NB4 (cell line): ENCODE measurements around the gene MAP3K13.

Source experiments
- DNase-seq: peaks from one replicate; pipeline ENCODE4 v3.0.0; 2010; ENCODE audit warnings: low read depth
- H3K4me3 ChIP-seq: one replicate; pipeline ENCODE4 v1.5.1; 2011; ENCODE audit warnings: mild to moderate bottlenecking, low read depth, low read length, moderate library complexity
- MYC ChIP-seq: IDR thresholded peaks from 2 replicates; pipeline ENCODE4 v1.6.1; 2011; ENCODE audit warnings: low read depth, low read length
- POLR2A ChIP-seq: IDR thresholded peaks from 2 replicates; pipeline ENCODE4 v1.6.1; 2011; ENCODE audit warnings: mild to moderate bottlenecking; ENCODE audit not compliant: insufficient read length; ENCODE audit errors: extremely low read depth
- TF ChIP-seq, protein P1 (sequence below): IDR thresholded peaks from 2 replicates; pipeline ENCODE4 v1.6.1; 2011; ENCODE audit warnings: low read depth, low read length
- TF ChIP-seq, protein P2 (sequence below): IDR thresholded peaks from one replicate; pipeline ENCODE4 v1.5.1; 2012; ENCODE audit warnings: low read depth, low read length

MAP3K13 gene

DNA sequence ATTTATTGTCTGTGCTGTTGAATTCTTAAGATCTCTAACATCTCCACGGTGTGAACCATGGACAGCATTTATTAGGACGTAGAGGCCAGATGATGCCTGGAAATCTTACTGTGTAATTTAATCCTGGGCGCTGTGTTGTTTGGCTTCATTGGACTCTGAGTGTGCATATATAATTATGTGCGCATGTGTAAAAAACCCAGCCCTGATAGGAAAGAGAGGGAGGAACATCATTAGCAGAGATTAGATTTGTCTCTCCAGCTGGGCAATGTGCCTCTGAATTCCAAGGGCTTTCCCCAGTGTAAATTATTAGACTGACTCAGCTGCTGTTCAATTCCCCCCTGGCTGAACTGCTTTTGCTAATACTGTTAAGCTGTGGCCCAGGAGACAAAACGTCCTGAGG, 39.6 kb downstream of the MAP3K13 start:
- DNase-seq = no peak
- TF ChIP-seq, protein P1, sequence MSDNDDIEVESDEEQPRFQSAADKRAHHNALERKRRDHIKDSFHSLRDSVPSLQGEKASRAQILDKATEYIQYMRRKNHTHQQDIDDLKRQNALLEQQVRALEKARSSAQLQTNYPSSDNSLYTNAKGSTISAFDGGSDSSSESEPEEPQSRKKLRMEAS = no peak
- TF ChIP-seq POLR2A (no peak), MYC (no peak)
- TF ChIP-seq, protein P2, sequence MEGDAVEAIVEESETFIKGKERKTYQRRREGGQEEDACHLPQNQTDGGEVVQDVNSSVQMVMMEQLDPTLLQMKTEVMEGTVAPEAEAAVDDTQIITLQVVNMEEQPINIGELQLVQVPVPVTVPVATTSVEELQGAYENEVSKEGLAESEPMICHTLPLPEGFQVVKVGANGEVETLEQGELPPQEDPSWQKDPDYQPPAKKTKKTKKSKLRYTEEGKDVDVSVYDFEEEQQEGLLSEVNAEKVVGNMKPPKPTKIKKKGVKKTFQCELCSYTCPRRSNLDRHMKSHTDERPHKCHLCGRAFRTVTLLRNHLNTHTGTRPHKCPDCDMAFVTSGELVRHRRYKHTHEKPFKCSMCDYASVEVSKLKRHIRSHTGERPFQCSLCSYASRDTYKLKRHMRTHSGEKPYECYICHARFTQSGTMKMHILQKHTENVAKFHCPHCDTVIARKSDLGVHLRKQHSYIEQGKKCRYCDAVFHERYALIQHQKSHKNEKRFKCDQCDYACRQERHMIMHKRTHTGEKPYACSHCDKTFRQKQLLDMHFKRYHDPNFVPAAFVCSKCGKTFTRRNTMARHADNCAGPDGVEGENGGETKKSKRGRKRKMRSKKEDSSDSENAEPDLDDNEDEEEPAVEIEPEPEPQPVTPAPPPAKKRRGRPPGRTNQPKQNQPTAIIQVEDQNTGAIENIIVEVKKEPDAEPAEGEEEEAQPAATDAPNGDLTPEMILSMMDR = no peak
- H3K4me3 ChIP-seq = no peak overlapping the region

DNA sequence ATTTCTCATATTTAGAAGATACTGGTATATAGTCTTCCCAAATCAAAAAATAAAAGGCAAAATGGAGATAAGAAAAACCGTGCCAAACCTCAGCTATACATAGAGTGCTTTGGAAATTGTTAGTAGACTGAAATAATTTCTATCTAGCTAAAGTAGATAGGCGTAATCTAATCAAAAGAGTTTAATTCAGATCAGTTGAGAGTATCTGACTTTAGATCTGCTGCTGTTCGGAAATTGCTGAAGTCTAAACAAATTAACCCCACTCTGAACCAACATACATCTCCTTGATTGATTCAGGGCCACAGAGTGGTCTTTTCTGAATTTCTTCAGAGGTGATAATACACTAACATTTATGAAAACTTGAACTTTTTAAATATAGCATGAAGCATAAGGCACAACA, 40.1 kb downstream of the MAP3K13 start:
- no peak for DNase-seq
- H3K4me3 ChIP-seq = no peak overlapping the region
- TF ChIP-seq, protein P1 = no peak
- TF ChIP-seq MYC (no peak), POLR2A (no peak)
- TF ChIP-seq, protein P2 = no peak

DNA sequence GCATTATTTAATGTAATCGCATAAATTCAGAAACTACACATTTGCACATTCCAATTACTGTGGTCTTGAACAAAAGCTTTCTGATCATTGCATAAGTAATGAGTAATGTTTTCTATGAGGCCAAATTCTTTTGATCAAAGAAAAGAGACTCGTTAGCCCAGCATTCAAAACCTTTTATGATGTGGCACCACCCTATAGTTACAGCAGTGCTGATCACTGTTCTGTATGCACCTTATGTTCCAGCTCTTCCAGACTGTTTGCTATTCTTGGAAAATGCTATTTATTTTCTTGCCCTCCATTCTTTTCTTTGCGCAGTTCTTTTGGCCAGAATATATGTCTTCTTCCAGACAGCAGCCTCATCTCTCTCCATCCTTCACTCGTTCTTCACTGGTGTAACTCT, 42.3 kb downstream of the MAP3K13 start:
- no peak for TF ChIP-seq MYC
- TF ChIP-seq, protein P1 = no peak
- TF ChIP-seq POLR2A = no peak
- TF ChIP-seq, protein P2 = no peak
- DNase-seq = no peak
- no peak overlapping the region for H3K4me3 ChIP-seq

DNA sequence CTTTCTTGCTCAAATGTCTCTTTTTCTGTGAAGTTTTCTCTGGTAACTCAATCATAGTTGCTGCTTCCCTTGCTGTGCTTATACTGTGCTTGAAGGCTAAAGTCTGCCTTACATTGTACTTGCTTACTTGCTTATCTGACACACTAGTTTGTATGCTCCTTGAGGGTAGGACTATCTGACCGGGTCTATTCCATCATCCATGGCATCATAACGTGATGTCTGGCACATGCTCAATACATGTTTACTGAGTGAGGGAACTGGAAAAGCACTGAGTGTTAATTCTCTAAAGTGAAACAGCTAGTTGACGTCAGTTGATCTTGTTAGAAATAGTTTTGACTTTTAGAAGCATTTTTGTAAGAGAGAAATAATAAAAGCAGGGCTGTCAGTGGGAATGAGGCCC, 42.7 kb downstream of the MAP3K13 start:
- no peak for DNase-seq
- H3K4me3 ChIP-seq = no peak overlapping the region
- TF ChIP-seq MYC (no peak), POLR2A (no peak)
- TF ChIP-seq, protein P1 = no peak
- TF ChIP-seq, protein P2 = no peak

DNA sequence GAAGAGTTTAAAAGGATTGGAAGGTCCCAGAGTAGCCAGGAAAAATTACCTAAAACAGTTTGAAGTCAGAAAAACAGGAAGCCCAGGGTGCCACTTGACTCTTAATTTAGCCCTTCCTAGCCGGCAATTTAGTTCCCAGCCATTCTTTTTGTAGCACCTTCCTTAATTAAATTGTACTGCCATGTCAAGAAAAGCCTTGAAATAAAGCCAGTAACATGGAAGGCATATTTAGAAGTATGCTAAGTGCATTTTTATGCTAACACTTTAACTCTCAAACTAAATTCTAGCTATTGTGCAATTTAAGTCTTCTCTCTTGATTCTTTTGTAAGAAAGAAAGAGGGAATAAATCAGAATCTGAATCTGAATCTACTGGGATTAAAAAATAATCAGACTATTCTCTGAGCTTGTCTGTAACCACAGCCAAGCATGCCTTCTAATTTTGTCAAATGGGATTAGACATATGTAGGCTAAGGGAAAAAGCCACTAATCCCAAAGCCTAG, 43.2 kb downstream of the MAP3K13 start:
- H3K4me3 ChIP-seq = no peak overlapping the region
- TF ChIP-seq MYC (no peak), POLR2A (no peak)
- TF ChIP-seq, protein P1 = no peak
- TF ChIP-seq, protein P2 = no peak
- no peak for DNase-seq

DNA sequence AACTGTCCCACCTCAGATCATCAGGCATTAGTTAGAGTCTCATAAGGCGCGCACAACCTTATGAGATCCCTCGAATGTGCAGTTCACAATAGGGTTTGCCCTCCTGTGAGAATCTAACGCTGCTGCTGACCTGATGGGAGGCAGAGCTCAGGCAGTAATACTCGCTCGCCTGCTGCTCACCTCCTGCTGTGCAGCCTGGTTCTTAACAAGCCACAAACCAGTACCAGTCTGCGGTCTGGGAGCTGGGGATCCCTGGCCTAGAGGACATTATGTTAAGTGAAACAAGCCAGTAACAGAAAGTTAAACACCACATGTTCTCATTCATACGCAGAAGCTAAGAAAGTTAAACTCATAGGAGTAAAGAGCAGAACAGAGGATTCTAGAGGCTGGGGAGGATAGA, 47.0 kb downstream of the MAP3K13 start:
- peak; percentile 55 for DNase-seq
- TF ChIP-seq, protein P1 = no peak
- TF ChIP-seq POLR2A = no peak
- TF ChIP-seq, protein P2 = no peak
- TF ChIP-seq MYC = no peak
- H3K4me3 ChIP-seq = no peak overlapping the region
